GM15510 (cell line): ENCODE measurements around the gene PGAP1.

Experiments
- POLR2A ChIP-seq: IDR thresholded peaks from 3 replicates; pipeline ENCODE4 v1.6.1; 2011; ENCODE audit warnings: borderline replicate concordance; ENCODE audit not compliant: insufficient read length; ENCODE audit errors: extremely low read depth

Gene PGAP1

DNA sequence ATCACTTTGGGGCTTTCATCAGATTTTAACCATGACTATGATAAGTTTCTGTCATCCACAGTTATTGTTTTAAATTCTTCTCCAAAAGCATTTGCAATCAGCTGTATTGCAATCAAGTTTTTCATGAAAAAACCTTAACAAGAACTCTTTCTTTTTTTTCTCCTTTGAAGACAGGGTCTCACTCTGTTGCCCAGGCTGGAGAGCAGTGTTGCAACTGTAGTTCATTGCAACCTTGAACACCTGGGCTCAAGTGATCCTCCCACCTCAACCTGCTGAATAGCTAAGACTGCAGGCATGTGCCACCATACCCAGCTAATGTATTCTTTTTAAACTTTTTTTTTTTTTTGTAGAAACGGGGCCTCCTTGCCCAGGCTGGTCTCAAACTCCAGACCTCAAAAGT lies 71.9 kb downstream of the PGAP1 start:
- TF ChIP-seq POLR2A = no peak

DNA sequence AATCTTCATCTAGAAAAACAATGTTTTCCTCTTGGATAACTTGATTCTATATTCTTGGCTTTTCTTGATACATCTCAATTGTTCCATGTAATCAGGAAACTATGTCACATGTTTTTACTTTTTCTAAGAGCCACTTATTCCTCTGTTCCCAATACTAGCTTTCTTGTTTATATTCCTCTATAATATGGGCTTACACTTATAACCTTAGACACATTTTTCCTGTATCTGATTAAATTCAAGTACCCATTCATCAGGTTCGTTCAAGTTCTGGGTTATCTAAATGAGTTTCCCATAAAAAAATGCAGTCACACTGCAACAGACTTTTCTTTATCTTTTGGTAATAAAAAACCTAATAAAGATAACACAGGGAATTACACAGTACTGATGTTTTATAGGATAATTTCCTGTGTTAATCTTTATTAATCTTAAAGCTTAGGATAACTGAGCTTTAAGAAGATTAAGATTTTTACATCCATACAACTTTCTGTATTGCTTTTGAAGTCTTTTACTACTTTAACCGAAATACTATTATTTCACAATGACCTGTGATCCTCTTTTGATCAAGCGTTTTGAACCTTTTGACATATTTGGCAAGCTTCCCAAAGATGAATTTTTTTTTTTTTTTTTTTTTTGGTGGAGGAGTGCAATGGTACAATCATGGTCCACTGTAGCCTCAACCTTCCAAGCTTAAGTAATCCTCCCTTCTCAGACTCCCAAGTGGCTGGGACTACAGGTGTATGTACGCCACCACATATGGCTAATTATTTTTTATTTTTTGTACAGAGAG lies 73.0 kb downstream of the PGAP1 start:
- no peak for TF ChIP-seq POLR2A

DNA sequence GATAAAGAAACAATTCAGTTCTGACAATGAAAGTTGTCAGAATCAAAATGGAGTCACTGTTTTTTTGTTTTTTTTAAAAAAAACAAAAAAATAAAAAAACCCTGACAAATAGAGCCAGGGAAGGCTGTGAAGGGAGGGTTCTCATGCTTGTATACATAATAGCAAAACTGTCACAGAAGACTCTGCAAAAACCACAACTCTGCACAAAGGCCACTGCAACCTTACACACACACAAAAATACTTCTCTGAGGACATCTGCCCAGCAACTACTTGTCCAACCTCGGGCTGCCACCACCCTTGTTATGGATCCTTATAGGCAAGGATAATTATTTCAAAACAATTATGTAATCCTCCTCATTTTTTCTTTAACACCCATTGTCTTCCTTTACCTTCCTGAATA lies 75.4 kb downstream of the PGAP1 start:
- TF ChIP-seq POLR2A = no peak

DNA sequence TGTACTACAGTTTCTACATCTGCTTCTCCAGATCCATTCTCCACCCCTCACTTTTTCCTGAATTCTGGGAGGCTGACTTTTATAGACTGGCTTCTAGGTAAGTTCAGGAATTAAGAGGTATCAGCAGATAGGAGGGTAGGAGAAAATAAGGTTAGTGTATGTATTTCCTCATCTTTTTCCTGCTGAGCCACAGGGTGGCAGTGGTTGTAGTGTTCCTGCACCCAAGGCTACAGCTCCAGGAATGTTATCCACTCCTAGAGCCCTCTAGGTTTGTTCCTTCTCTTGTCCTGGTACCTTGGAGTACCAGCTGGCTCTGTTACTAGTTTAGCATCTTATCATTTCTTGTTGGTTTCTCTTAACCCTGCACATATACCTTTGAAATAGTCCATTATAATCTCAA lies 76.6 kb downstream of the PGAP1 start:
- no peak for TF ChIP-seq POLR2A

DNA sequence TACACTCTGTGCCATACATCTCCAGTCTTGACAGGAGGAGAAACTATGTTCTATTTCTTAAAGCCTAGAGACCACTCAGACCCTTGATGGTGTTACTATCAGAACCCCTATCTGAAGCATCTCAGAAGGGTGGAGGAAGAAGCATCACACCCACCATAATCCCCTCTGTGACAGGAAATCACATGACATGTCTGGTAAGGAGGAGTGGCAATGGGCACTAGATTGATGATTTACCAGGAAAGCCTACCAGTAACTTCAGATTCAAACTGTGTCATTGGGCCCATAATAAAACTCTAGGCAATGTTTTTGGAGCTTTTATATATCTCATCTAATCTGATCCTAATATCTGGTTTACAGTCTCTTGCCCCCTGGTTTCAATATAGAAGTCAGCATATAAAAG lies 80.2 kb downstream of the PGAP1 start:
- TF ChIP-seq POLR2A = no peak

DNA sequence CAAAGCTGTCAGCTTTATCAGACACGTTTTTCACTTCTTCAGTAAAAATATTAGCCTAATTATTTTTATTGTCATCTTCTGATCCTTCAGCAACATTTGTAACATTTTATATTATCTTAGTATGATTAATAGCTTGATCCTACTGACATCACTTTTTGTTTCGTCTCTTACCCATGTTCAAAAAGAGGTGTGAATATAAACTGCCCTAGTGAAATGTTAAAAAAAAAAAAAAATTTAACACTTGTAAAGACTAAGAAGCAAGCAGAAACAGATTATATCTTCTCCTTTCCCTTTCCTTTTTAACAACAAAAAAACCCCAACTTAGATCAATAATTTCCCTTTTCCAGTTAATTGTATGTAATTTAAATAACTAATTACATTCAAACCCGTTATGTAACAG lies 81.1 kb downstream of the PGAP1 start:
- TF ChIP-seq POLR2A = no peak

DNA sequence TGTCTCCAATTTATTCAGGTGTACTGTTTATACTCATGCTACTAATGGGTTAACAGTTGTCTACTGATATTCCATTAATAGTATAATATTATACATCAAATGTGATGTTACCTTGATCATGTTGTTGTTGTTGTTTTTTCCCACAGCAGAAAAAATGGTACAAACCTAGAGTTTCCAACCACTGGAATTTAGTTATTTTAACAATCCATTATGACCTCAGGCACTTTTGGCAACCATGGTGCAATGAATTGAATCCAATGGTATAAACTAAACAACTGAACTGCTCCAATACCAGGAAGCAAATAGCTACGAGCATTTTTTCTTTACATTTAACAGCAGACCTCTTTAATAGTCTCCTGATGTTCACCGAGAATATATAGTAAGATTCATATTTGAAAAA lies 86.3 kb downstream of the PGAP1 start:
- no peak for TF ChIP-seq POLR2A

DNA sequence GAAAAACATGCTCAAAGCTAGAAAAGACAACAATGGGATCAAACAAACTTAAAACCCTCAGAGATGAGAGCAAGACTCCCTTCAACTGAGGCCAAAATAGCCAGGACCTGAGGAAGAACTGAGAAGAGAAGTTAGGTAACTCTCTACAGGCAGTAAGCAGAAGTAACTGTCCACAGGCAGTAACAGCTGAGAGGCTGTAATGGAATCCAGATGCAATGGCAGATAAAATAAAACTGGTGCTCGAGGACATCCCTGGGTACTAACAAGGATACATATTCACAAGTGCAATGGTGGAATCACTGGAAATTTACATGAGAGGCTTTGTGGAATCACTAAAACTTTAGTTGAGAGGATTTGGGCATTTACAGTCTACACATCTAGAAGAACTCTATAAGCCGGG lies 86.9 kb downstream of the PGAP1 start:
- no peak for TF ChIP-seq POLR2A

DNA sequence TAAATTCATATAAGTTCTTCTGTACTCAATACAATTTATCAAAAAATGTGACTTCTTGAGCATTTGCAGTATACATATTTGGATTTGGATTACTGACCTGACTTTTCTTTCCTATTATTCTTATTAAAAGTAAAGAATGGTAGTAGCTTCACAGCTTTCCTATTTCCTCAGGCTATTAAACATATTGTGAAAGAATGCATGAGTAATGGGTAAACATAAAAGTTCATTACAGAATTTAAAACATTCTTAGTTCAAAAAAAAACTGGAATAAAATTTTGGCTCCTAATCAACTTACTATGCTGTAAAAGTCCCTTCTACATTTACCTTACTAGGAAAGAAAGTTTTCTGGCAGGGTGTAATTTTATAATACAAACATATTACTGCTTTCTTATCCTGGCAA lies 90.1 kb downstream of the PGAP1 start:
- no peak for TF ChIP-seq POLR2A

DNA sequence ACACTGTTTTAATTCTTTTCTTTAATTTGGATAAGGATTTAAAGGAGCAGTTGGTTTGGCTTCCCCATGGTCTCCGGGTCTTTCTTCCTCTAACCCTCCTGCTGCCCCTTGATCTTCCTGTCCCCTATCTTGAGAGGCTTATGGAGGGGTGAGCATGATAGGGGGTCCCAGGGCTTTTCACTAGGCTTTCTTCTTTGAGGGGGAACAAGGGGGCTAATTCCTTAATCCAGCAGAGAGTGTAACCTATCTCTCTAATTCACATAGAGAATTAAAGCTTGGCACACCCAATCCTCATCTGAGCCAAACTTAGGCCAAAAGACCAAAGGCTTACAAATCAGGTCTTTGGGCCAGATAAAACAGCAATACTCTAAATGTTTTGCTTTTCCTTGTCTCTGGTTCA lies 95.8 kb downstream of the PGAP1 start:
- TF ChIP-seq POLR2A = no peak

DNA sequence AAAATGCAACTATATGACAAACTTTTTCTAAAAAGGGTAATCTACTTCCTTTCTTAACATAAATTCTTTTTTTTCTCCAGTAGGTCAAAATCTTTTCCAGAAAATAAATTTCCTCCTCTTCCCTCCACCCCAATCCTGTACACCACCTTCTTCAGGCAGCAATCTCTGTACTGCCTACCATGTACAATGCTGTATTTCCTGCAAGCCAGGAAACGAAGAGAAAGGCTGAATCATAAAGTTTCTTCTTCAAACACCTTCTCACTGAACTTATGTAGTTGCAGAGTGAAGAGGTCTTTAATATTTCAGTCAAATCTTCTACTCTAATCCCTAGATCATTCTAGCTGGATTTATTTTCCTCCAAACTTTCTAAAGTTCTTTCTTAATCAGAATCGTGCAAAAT lies 99.2 kb downstream of the PGAP1 start:
- TF ChIP-seq POLR2A = no peak

DNA sequence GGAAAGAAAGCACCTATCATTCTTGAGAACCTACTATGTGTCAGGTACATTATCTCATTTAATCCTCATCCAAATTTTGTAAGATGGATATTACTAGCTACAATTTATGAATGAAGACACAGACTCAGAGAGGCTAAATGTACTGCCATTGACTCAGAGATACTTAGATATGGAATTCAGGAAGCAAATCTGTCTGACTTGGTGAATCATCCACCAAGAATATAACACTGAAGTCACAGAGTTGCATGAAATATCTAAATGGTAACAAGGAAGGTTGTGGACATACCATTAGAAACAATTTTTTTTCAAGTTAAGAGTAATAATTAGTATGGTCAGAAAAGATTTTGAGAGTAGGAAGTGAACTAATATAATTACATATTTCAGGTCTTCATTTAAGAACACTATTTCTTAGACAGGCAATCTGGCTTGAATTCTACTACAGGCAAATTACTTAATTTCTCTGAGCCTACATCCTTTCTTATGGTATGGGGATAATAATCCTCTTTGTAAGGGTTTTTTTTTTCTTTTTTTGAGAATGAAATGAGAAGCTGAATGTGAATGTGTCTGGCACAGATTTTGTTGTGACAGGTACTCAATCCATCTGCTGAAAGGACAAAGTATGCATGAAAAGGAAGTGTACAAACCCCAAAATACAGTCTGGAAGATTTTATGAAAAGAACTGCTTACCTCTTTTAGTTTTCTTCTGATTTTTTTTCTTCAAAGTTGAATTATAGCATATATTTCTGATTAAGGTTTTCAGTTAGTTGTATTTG lies 102.6 kb downstream of the PGAP1 start:
- TF ChIP-seq POLR2A = no peak

DNA sequence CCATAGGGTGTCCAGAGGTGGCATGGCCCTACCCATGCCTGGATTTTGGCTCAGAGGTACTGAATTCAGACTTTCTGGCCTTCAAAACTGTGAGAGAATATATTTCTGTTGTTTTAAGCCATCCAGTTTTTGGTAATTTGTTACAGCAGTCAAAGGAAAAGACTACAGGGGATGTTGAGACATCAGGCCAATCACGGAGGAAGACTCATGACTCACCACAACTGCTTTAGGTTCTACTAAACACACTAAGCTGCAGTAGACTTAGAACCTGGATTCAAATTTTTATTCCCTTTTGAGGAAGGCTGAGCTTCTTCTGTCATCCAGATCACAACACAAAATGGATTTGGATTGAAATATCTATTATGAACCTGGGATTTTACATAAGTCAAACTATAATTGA lies 105.3 kb downstream of the PGAP1 start:
- TF ChIP-seq POLR2A = no peak

DNA sequence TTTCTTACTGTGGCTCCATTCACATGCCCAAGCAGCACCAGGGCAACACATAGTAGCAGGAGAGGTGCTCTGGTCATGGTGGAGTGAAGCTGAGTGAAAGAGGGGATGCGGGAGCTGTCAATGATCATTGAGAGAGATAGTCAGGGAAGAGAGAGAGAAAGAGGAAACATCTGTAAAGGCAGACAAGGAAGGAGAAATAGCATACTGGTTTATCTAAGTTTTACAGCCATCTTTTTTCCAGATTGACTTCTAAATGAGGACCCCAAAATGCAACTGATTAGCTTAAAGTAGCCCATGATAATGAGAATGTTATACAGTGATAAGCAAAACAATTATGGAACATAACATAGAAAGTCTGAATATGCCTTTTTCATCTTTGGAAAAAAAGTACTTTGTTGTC lies 117.2 kb downstream of the PGAP1 start, which contains the start of gene C2orf66:
Gene C2orf66, minus strand, starts transcription at position 96 of the 400 bp plus-strand sequence. Its CDS starts 19 bp downstream, at position 77.
- no peak for TF ChIP-seq POLR2A

DNA sequence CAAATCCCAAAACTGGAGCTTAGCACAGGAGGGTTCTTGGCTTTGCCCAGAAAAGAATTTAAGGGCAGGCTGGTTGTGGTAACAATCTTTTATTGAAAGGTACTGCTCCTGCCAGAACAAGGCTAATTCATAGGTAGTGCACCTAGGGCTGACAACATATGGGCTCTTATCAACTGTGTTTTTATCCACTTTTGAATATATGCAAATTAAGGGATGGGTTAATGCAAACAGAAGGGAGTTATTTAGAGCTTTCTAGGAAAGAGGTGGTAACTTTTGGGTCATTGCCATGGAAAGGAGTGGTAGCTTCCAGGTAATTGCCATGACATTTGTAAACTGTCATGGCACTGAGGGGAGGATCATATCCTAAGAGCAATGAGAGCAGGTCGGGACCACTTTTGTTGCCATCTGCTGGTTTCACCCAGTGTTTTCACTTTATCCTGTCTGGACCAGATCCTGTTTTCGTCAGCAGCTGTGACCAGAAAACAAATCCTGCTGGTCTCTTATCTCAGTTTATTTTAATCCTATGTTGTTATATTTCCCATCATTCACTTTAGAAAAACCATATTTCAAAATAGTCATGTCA lies 118.3 kb downstream of the PGAP1 start:
- TF ChIP-seq POLR2A = no peak
